Chondrocyte (in vitro differentiated cells): ENCODE measurements around the gene OXSR1. TPM values are rescaled to one million over a fixed set of nuclear protein-coding genes. Genes with fewer than 3 reads are reported as not detected.

Experiments
- DNase-seq: peaks from one replicate; pipeline ENCODE4 v3.0.0; 2021; ENCODE audit warnings: mixed read lengths, low spot score
- H3K27ac Mint-ChIP-seq: one replicate; pipeline ENCODE4 v1.8.0; 2021; ENCODE audit warnings: mild to moderate bottlenecking, moderate library complexity, mixed read lengths; ENCODE audit not compliant: unreplicated experiment
- H3K27me3 Mint-ChIP-seq: 2 replicates; pipeline ENCODE4 v1.8.0; 2021; ENCODE audit warnings: low read depth, mixed read lengths
- H3K36me3 Mint-ChIP-seq: 2 replicates; pipeline ENCODE4 v1.8.0; 2021; ENCODE audit warnings: low read depth, mixed read lengths
- H3K4me1 Mint-ChIP-seq: 2 replicates; pipeline ENCODE4 v1.8.0; 2021; ENCODE audit warnings: low read depth, mild to moderate bottlenecking, mixed read lengths
- H3K4me3 Mint-ChIP-seq: one replicate; pipeline ENCODE4 v1.8.0; 2021; ENCODE audit warnings: mild to moderate bottlenecking, moderate library complexity, mixed read lengths; ENCODE audit not compliant: unreplicated experiment
- H3K9me3 Mint-ChIP-seq: 2 replicates; pipeline ENCODE4 v1.8.0; 2021; ENCODE audit warnings: low read depth, mixed read lengths
- CTCF ChIP-seq: fragments of 200-600 bp; sonication (generic); IDR thresholded peaks from 2 replicates; pipeline ENCODE4 v1.5.0; 2021; ENCODE audit warnings: antibody characterized with exemption, mild to moderate bottlenecking, moderate library complexity
- total RNA-seq: library from RNA; stranded (reverse); gene quantifications from 3 replicates; pipeline ENCODE4 v1.2.1, GENCODE V29; 2021

The OXSR1 gene
- total RNA-seq, 1 donor from 2014 or later = 76.0 TPM

- peaks cover 14% of the 10 kb centered on the region for H3K4me1 Mint-ChIP-seq
- no peak overlapping the region for H3K4me3 Mint-ChIP-seq
- DNase-seq = no peak
- H3K9me3 Mint-ChIP-seq = peaks cover 21% of the 10 kb centered on the region
- no peaks in the 10 kb centered on the region for H3K27me3 Mint-ChIP-seq
- H3K36me3 Mint-ChIP-seq = peaks cover 11% of the 10 kb centered on the region
- no peak overlapping the region for H3K27ac Mint-ChIP-seq
- TF ChIP-seq CTCF = no peak
Observed at GRCh38 chr3:38142959-38143358, 22.4 kb upstream of the OXSR1 start.

GRCh38 chr3:38143511-38143910 is 21.8 kb upstream of the OXSR1 start:
- peaks cover 21% of the 10 kb centered on the region for H3K9me3 Mint-ChIP-seq
- peaks cover 9% of the 10 kb centered on the region for H3K4me1 Mint-ChIP-seq
- H3K27me3 Mint-ChIP-seq = no peaks in the 10 kb centered on the region
- no peak for TF ChIP-seq CTCF
- no peak for DNase-seq
- no peak overlapping the region for H3K4me3 Mint-ChIP-seq
- H3K27ac Mint-ChIP-seq = no peak overlapping the region
- H3K36me3 Mint-ChIP-seq = peaks cover 11% of the 10 kb centered on the region

GRCh38 chr3:38146504-38146903 is 18.8 kb upstream of the OXSR1 start:
- no peak for TF ChIP-seq CTCF
- H3K27me3 Mint-ChIP-seq = no peaks in the 10 kb centered on the region
- H3K36me3 Mint-ChIP-seq = peaks cover 6% of the 10 kb centered on the region
- H3K4me1 Mint-ChIP-seq = no peaks in the 10 kb centered on the region
- H3K27ac Mint-ChIP-seq = no peak overlapping the region
- no peak for DNase-seq
- peaks cover 21% of the 10 kb centered on the region for H3K9me3 Mint-ChIP-seq
- H3K4me3 Mint-ChIP-seq = no peak overlapping the region

- Mint-ChIP-seq H3K9me3 (peaks cover 21% of the 10 kb centered on the region), H3K4me1 (no peaks in the 10 kb centered on the region), H3K36me3 (peaks cover 2% of the 10 kb centered on the region), H3K4me3 (no peak overlapping the region), H3K27me3 (no peaks in the 10 kb centered on the region), H3K27ac (no peak overlapping the region)
- DNase-seq = no peak
- TF ChIP-seq CTCF = no peak
Observed at GRCh38 chr3:38147421-38147820, 17.9 kb upstream of the OXSR1 start.

- peaks cover 21% of the 10 kb centered on the region for H3K9me3 Mint-ChIP-seq
- no peak for TF ChIP-seq CTCF
- no peak overlapping the region for H3K4me3 Mint-ChIP-seq
- no peak overlapping the region for H3K27ac Mint-ChIP-seq
- no peaks in the 10 kb centered on the region for H3K4me1 Mint-ChIP-seq
- DNase-seq = no peak
- peaks cover 2% of the 10 kb centered on the region for H3K36me3 Mint-ChIP-seq
- no peaks in the 10 kb centered on the region for H3K27me3 Mint-ChIP-seq
Observed at GRCh38 chr3:38148311-38148882, 16.9 kb upstream of the OXSR1 start.
